Islet of Langerhans (tissue), 1 donor: ENCODE measurements around the gene DNM1L.
"Not testable (repeated sequence)": the region's sequence is repeated elsewhere in the genome, so short reads cannot be mapped to it uniquely, and the experiment has no call there.

ENCODE experiments used
- FAIRE-seq: peaks from one replicate; lab custom pipeline; 2011; peaks lifted over from hg19 to GRCh38; lab: Jason Lieb, UNC

The DNM1L gene

GRCh38 chr12:32697445-32697844 is 18.3 kb downstream of the DNM1L start:
- FAIRE-seq, result no peak

GRCh38 chr12:32698285-32698684 is 19.2 kb downstream of the DNM1L start:
- FAIRE-seq, result no peak

- FAIRE-seq, result not testable (repeated sequence)
Measured at GRCh38 chr12:32699437-32699836, 20.3 kb downstream of the DNM1L start.

- peak; percentile 77 for FAIRE-seq
Measured at GRCh38 chr12:32702473-32702872, 23.4 kb downstream of the DNM1L start.

GRCh38 chr12:32702946-32703345 is 23.8 kb downstream of the DNM1L start:
- FAIRE-seq, result peak; percentile 64

- no peak for FAIRE-seq
Measured at GRCh38 chr12:32705783-32706182, 26.7 kb downstream of the DNM1L start.

GRCh38 chr12:32706335-32707024 is 27.4 kb downstream of the DNM1L start:
- no peak for FAIRE-seq

- FAIRE-seq, result no peak
Measured at GRCh38 chr12:32708926-32709325, 29.8 kb downstream of the DNM1L start.

GRCh38 chr12:32714772-32715171 is 35.7 kb downstream of the DNM1L start:
- FAIRE-seq, result no peak

GRCh38 chr12:32718926-32719325 is 39.8 kb downstream of the DNM1L start:
- no peak for FAIRE-seq

- not testable (repeated sequence) for FAIRE-seq
Measured at GRCh38 chr12:32725308-32725707, 46.2 kb downstream of the DNM1L start.

GRCh38 chr12:32726286-32726685 is 47.2 kb downstream of the DNM1L start:
- FAIRE-seq, result no peak

- no peak for FAIRE-seq
Measured at GRCh38 chr12:32727237-32727636, 48.1 kb downstream of the DNM1L start.

- no peak for FAIRE-seq
Measured at GRCh38 chr12:32734952-32735351, 55.9 kb downstream of the DNM1L start.

GRCh38 chr12:32736445-32736844 is 57.3 kb downstream of the DNM1L start:
- no peak for FAIRE-seq

GRCh38 chr12:32737715-32738114 is 58.6 kb downstream of the DNM1L start:
- FAIRE-seq, result no peak

GRCh38 chr12:32739279-32739678 is 60.2 kb downstream of the DNM1L start:
- peak; percentile 13 for FAIRE-seq

GRCh38 chr12:32742133-32742532 is 63.0 kb downstream of the DNM1L start:
- FAIRE-seq, result no peak

- no peak for FAIRE-seq
Measured at GRCh38 chr12:32743264-32743663, 64.2 kb downstream of the DNM1L start.

- no peak for FAIRE-seq
Measured at GRCh38 chr12:32753605-32754004, 74.5 kb downstream of the DNM1L start.

GRCh38 chr12:32754111-32754510 is 75.0 kb downstream of the DNM1L start:
- no peak for FAIRE-seq

- no peak for FAIRE-seq
Measured at GRCh38 chr12:32755051-32755653, 76.1 kb downstream of the DNM1L start.

GRCh38 chr12:32755654-32756475 is 76.8 kb downstream of the DNM1L start, which contains the start of gene YARS2:
Gene YARS2 (minus strand): TSS chr12:32755897. CDS start chr12:32755874, 23 bp downstream.
- peak; percentile 78 for FAIRE-seq
